ENCODE results near the gene APC.
"Not testable (repeated sequence)": the region's sequence is repeated elsewhere in the genome, so short reads cannot be mapped to it uniquely, and the experiment has no call there.

The APC gene

GRCh38 chr5:112860929-112861637 lies 123.4 kb downstream of the APC start, which contains the start of gene SRP19:
Gene SRP19 (plus strand): TSS chr5:112861287. CDS start chr5:112861377, 90 bp downstream.
- DNase-seq, result peak; percentile 95

- no peak for DNase-seq
Measured at GRCh38 chr5:112861638-112861985, 123.9 kb downstream of the APC start.

- no peak for DNase-seq
Measured at GRCh38 chr5:112862085-112862484, 124.4 kb downstream of the APC start.

- no peak for DNase-seq
Measured at GRCh38 chr5:112863549-112863948, 125.9 kb downstream of the APC start.

GRCh38 chr5:112865128-112865527 lies 127.4 kb downstream of the APC start:
- no peak for DNase-seq

GRCh38 chr5:112866739-112867138 lies 129.1 kb downstream of the APC start:
- DNase-seq, result no peak

GRCh38 chr5:112867411-112867810 lies 129.7 kb downstream of the APC start:
- no peak for DNase-seq

- no peak for DNase-seq
Measured at GRCh38 chr5:112869948-112870347, 132.3 kb downstream of the APC start.

- DNase-seq, result no peak
Measured at GRCh38 chr5:112870966-112871365, 133.3 kb downstream of the APC start.

- no peak for DNase-seq
Measured at GRCh38 chr5:112876362-112876761, 138.7 kb downstream of the APC start.

- DNase-seq, result no peak
Measured at GRCh38 chr5:112878101-112878500, 140.4 kb downstream of the APC start.

- DNase-seq, result no peak
Measured at GRCh38 chr5:112878760-112879159, 141.1 kb downstream of the APC start.

GRCh38 chr5:112880219-112880964 lies 142.7 kb downstream of the APC start:
- no peak for DNase-seq

- DNase-seq, result no peak
Measured at GRCh38 chr5:112883192-112883591, 145.5 kb downstream of the APC start.

GRCh38 chr5:112885001-112885400 lies 147.3 kb downstream of the APC start:
- DNase-seq, result no peak

GRCh38 chr5:112886975-112887374 lies 149.3 kb downstream of the APC start:
- DNase-seq, result no peak

- DNase-seq, result not testable (repeated sequence)
Measured at GRCh38 chr5:112892066-112892465, 154.4 kb downstream of the APC start.

- DNase-seq, result no peak
Measured at GRCh38 chr5:112892776-112893175, 155.1 kb downstream of the APC start.

GRCh38 chr5:112895682-112896081 lies 158.0 kb downstream of the APC start:
- DNase-seq, result no peak
